ENCODE measurements around the gene RDH16.

The RDH16 gene

GRCh38 chr12:56935752-56936151 lies 21.7 kb downstream of the RDH16 start:
- in situ Hi-C loops (cut with MboI; ENCODE audit: low pct_unique_long_range_greater_than_20kb, low sequenced_read_pairs, unreplicated experiment): no loop called here
- TF ChIP-seq CTCF (IDR thresholded peaks at IDR 0.05; ENCODE audit: extremely low read depth, insufficient read depth, missing control alignments): no peak
- no peak for DNase-seq (ENCODE audit: low spot score)

- TF ChIP-seq CTCF (IDR thresholded peaks at IDR 0.05; ENCODE audit: extremely low read depth, insufficient read depth, missing control alignments): no peak
- in situ Hi-C loops (cut with MboI; ENCODE audit: low pct_unique_long_range_greater_than_20kb, low sequenced_read_pairs, unreplicated experiment): no loop called here
- no peak for DNase-seq (ENCODE audit: low spot score)
Measured at GRCh38 chr12:56935157-56935556, 22.3 kb downstream of the RDH16 start.

- DNase-seq (ENCODE audit: low spot score): no peak
- in situ Hi-C loops (cut with MboI; ENCODE audit: low pct_unique_long_range_greater_than_20kb, low sequenced_read_pairs, unreplicated experiment): no loop called here
- no peak for TF ChIP-seq CTCF (IDR thresholded peaks at IDR 0.05; ENCODE audit: extremely low read depth, insufficient read depth, missing control alignments)
Measured at GRCh38 chr12:56933826-56934625, 23.4 kb downstream of the RDH16 start, which contains the start of gene SDR9C7. TSS of gene SDR9C7 (minus strand) at chr12:56934408. CDS start at chr12:56934261, 147 bp downstream.

- in situ Hi-C loops (cut with MboI; ENCODE audit: low pct_unique_long_range_greater_than_20kb, low sequenced_read_pairs, unreplicated experiment): no loop called here
- TF ChIP-seq CTCF (IDR thresholded peaks at IDR 0.05; ENCODE audit: extremely low read depth, insufficient read depth, missing control alignments): no peak
- DNase-seq (ENCODE audit: low spot score): no peak
Measured at GRCh38 chr12:56932867-56933266, 24.5 kb downstream of the RDH16 start.

- no peak for TF ChIP-seq CTCF (IDR thresholded peaks at IDR 0.05; ENCODE audit: extremely low read depth, insufficient read depth, missing control alignments)
- DNase-seq (ENCODE audit: low spot score): no peak
- in situ Hi-C loops (cut with MboI; ENCODE audit: low pct_unique_long_range_greater_than_20kb, low sequenced_read_pairs, unreplicated experiment): no loop called here
Measured at GRCh38 chr12:56932146-56932545, 25.3 kb downstream of the RDH16 start.

- DNase-seq (ENCODE audit: low spot score): no peak
- in situ Hi-C loops (cut with MboI; ENCODE audit: low pct_unique_long_range_greater_than_20kb, low sequenced_read_pairs, unreplicated experiment): no loop called here
- no peak for TF ChIP-seq CTCF (IDR thresholded peaks at IDR 0.05; ENCODE audit: extremely low read depth, insufficient read depth, missing control alignments)
Measured at GRCh38 chr12:56931474-56931978, 25.9 kb downstream of the RDH16 start.

Measured in GM13977 (cell line).